Medulla oblongata (tissue), 1 donor: Measurements from ENCODE around the gene CNIH3.
"Not testable (repeated sequence)": the region's sequence is repeated elsewhere in the genome, so short reads cannot be mapped to it uniquely, and the experiment has no call there.

ENCODE experiments used
- DNase-seq: peaks from one replicate; pipeline ENCODE4 v3.0.0-alpha.2; 2015; ENCODE audit errors: extremely low spot score

Gene CNIH3

GRCh38 chr1:224643653-224644052 lies 27.5 kb downstream of the CNIH3 start:
- DNase-seq: no peak

- DNase-seq: peak; percentile 65
Measured at GRCh38 chr1:224644553-224645154, 28.5 kb downstream of the CNIH3 start.

GRCh38 chr1:224647449-224647848 lies 31.3 kb downstream of the CNIH3 start:
- no peak for DNase-seq

GRCh38 chr1:224650290-224650689 lies 34.2 kb downstream of the CNIH3 start:
- DNase-seq: no peak

GRCh38 chr1:224651188-224651587 lies 35.1 kb downstream of the CNIH3 start:
- no peak for DNase-seq

GRCh38 chr1:224656392-224656791 lies 40.3 kb downstream of the CNIH3 start:
- no peak for DNase-seq

- no peak for DNase-seq
Measured at GRCh38 chr1:224660074-224660473, 44.0 kb downstream of the CNIH3 start.

- no peak for DNase-seq
Measured at GRCh38 chr1:224662870-224663269, 46.8 kb downstream of the CNIH3 start.

- DNase-seq: no peak
Measured at GRCh38 chr1:224665016-224665415, 48.9 kb downstream of the CNIH3 start.

GRCh38 chr1:224666078-224666477 lies 50.0 kb downstream of the CNIH3 start:
- no peak for DNase-seq

GRCh38 chr1:224666913-224667312 lies 50.8 kb downstream of the CNIH3 start:
- DNase-seq: no peak

- DNase-seq: peak; percentile 9
Measured at GRCh38 chr1:224668984-224669383, 52.9 kb downstream of the CNIH3 start.

- DNase-seq: no peak
Measured at GRCh38 chr1:224669403-224669802, 53.3 kb downstream of the CNIH3 start.

- no peak for DNase-seq
Measured at GRCh38 chr1:224670506-224670905, 54.4 kb downstream of the CNIH3 start.

- no peak for DNase-seq
Measured at GRCh38 chr1:224671076-224671475, 55.0 kb downstream of the CNIH3 start.

- DNase-seq: no peak
Measured at GRCh38 chr1:224673141-224673540, 57.0 kb downstream of the CNIH3 start.

- DNase-seq: no peak
Measured at GRCh38 chr1:224675590-224675989, 59.5 kb downstream of the CNIH3 start.

GRCh38 chr1:224676551-224676950 lies 60.4 kb downstream of the CNIH3 start:
- no peak for DNase-seq

- no peak for DNase-seq
Measured at GRCh38 chr1:224678168-224678567, 62.1 kb downstream of the CNIH3 start.

GRCh38 chr1:224679606-224680005 lies 63.5 kb downstream of the CNIH3 start:
- no peak for DNase-seq

- DNase-seq: no peak
Measured at GRCh38 chr1:224681816-224682215, 65.7 kb downstream of the CNIH3 start.

GRCh38 chr1:224683936-224684335 lies 67.8 kb downstream of the CNIH3 start:
- DNase-seq: no peak

GRCh38 chr1:224684979-224685425 lies 68.9 kb downstream of the CNIH3 start:
- no peak for DNase-seq

GRCh38 chr1:224686140-224686539 lies 70.0 kb downstream of the CNIH3 start:
- DNase-seq: not testable (repeated sequence)
